K562 (cell line): Measurements from ENCODE around the gene HKDC1. TPM values are rescaled to one million over a fixed set of nuclear protein-coding genes. Genes with fewer than 3 reads are reported as not detected.

ENCODE experiments used
- CBX1 ChIP-seq: sonication (generic); IDR thresholded peaks from 2 replicates; pipeline ENCODE4 v1.6.1; 2016; ENCODE audit warnings: antibody characterized with exemption, low read depth, mild to moderate bottlenecking
- CBX3 ChIP-seq, 2 experiments: IDR thresholded peaks; 1 replicate in 1 of 2; 2 replicates in 1 of 2; pipeline ENCODE4 v1.6.1; 2012; ENCODE audit warnings: inconsistent platforms in 2 of 2, low read length in 2 of 2, borderline replicate concordance in 1 of 2, control low read depth in 1 of 2
- FOXK1 ChIP-seq: sonication (generic); formaldehyde crosslinking; IDR thresholded peaks from 2 replicates; pipeline ENCODE4 v1.8.0; 2022; ENCODE audit warnings: missing genetic modification reagents, mild to moderate bottlenecking, borderline replicate concordance
- FOXM1 ChIP-seq, 2 experiments: fragments of 450-650 bp in 1 of 2; sonication (generic) in 1 of 2; formaldehyde crosslinking in 1 of 2; IDR thresholded peaks; 2 replicates each; pipeline versions ENCODE4 v1.6.1 to v1.9.0; 2017 to 2022; ENCODE audit warnings: low read depth in 2 of 2, mild to moderate bottlenecking in 2 of 2, missing genetic modification reagents in 1 of 2, moderate library complexity in 1 of 2
- GABPA ChIP-seq: fragments of 200-800 bp; sonication (Bioruptor generic); conservative IDR thresholded peaks from 2 replicates; pipeline ENCODE4 v1.6.1; 2016; ENCODE audit warnings: low read depth, missing genetic modification characterization, missing compliant biosample characterization
- HCFC1 ChIP-seq: IDR thresholded peaks from 2 replicates; pipeline ENCODE4 v1.6.1; 2012; ENCODE audit warnings: low read depth, low read length, improper control_type of control experiment
- LARP7 ChIP-seq: fragments of 450-650 bp; IDR thresholded peaks from 2 replicates; pipeline ENCODE4 v1.6.1; 2016
- PCBP1 ChIP-seq: fragments of 200-400 bp; formaldehyde crosslinking; IDR thresholded peaks from 2 replicates; pipeline ENCODE4 v1.6.1; 2018; ENCODE audit warnings: mild to moderate bottlenecking, low read depth, low read length; ENCODE audit not compliant: poor library complexity, severe bottlenecking
- PHF21A ChIP-seq: fragments of 450-650 bp; IDR thresholded peaks from 2 replicates; pipeline ENCODE4 v1.6.1; 2017; ENCODE audit warnings: low read depth, borderline replicate concordance
- PHTF2 ChIP-seq: fragments of 250-450 bp; sonication (Bioruptor Pico); IDR thresholded peaks from 2 replicates; pipeline ENCODE4 v1.5.0; 2021; ENCODE audit warnings: mild to moderate bottlenecking
- PRPF4 ChIP-seq: fragments of 200-400 bp; formaldehyde crosslinking; IDR thresholded peaks from one replicate; pipeline ENCODE4 v1.6.1; 2017; ENCODE audit warnings: low read length, low read depth, mild to moderate bottlenecking; ENCODE audit not compliant: insufficient read depth, poor library complexity, severe bottlenecking
- RBM17 ChIP-seq: fragments of 200-400 bp; formaldehyde crosslinking; IDR thresholded peaks from 2 replicates; pipeline ENCODE4 v1.6.1; 2017; ENCODE audit warnings: low read depth, mild to moderate bottlenecking, low read length, borderline replicate concordance
- RCOR1 ChIP-seq, 2 experiments: IDR thresholded peaks; 2 replicates each; pipeline ENCODE4 v1.6.1; 2012; ENCODE audit warnings: low read depth in 2 of 2, low read length in 2 of 2, borderline replicate concordance in 1 of 2, improper control_type of control experiment in 1 of 2
- SIN3B ChIP-seq: fragments of 450-650 bp; IDR thresholded peaks from 2 replicates; pipeline ENCODE4 v1.6.1; 2017; ENCODE audit warnings: low read depth, mild to moderate bottlenecking, moderate library complexity
- SOX6 ChIP-seq: fragments of 450-650 bp; IDR thresholded peaks from 2 replicates; pipeline ENCODE4 v1.6.1; 2014; ENCODE audit warnings: mild to moderate bottlenecking
- SP1 ChIP-seq: sonication (generic); formaldehyde crosslinking; IDR thresholded peaks from 2 replicates; pipeline ENCODE4 v1.8.1; 2022; ENCODE audit warnings: mild to moderate bottlenecking, missing genetic modification reagents
- TBP ChIP-seq: optimal IDR thresholded peaks from 2 replicates; pipeline ENCODE3; 2011; ENCODE audit warnings: low read depth, low read length, improper control_type of control experiment
- ZEB2 ChIP-seq: fragments of 450-650 bp; IDR thresholded peaks from 2 replicates; pipeline ENCODE4 v1.6.1; 2016
- ZNF133 ChIP-seq: fragments of 250-450 bp; sonication (Bioruptor Pico); IDR thresholded peaks from 2 replicates; pipeline ENCODE4 v1.4.0; 2020; ENCODE audit warnings: mild to moderate bottlenecking
- ZNF253 ChIP-seq: fragments of 250-450 bp; sonication (Bioruptor Pico); conservative IDR thresholded peaks from 2 replicates; pipeline ENCODE4 v1.6.1; 2021; ENCODE audit warnings: mild to moderate bottlenecking
- ZNF354B ChIP-seq: fragments of 250-450 bp; sonication (Bioruptor Pico); IDR thresholded peaks from 2 replicates; pipeline ENCODE4 v1.4.0; 2020
- ZNF444 ChIP-seq: fragments of 250-450 bp; sonication (Bioruptor Pico); IDR thresholded peaks from 2 replicates; pipeline ENCODE4 v1.4.0; 2020; ENCODE audit warnings: mild to moderate bottlenecking, moderate library complexity
- ZNF644 ChIP-seq: fragments of 200-800 bp; sonication (Bioruptor generic); IDR thresholded peaks from 2 replicates; pipeline ENCODE4 v1.6.1; 2016; ENCODE audit warnings: low read depth, missing genetic modification characterization, missing compliant biosample characterization
- polyA plus RNA-seq, 8 experiments: library from polyadenylated mRNA; depleted of rRNA in 4 of 8; stranded (reverse) in 5 of 8; unstranded in 3 of 8; fragments of >200 nt; fragmentation: Nextera tagmentation in 2 of 8; fragmentation: Illumina TruSeq in 1 of 8; extraction: Ambion mirVana in 2 of 8; extraction: Trizol in 1 of 8; gene quantifications; 2 replicates each; pipeline versions ENCODE4 v1.2.1 to v1.2.3, GENCODE V29; 2011 to 2014; ENCODE audit warnings: inconsistent platforms in 1 of 8, missing spikeins in 1 of 8
- total RNA-seq, 7 experiments: library from RNA; depleted of rRNA in 6 of 7; stranded (reverse); fragments of >200 nt in 6 of 7; fragmentation: Illumina TruSeq in 2 of 7; extraction: Trizol in 2 of 7; gene quantifications; 2 replicates each; pipeline versions ENCODE4 v1.2.1 to v1.2.3, GENCODE V29; 2011 to 2021; ENCODE audit warnings: low replicate concordance in 1 of 7
- TF ChIP-seq, protein P1 (sequence below): fragments of 250-450 bp; sonication (Bioruptor Pico); IDR thresholded peaks from 2 replicates; pipeline ENCODE4 v1.8.0; 2021; ENCODE audit warnings: borderline replicate concordance, mild to moderate bottlenecking, moderate library complexity; ENCODE audit not compliant: poor library complexity, severe bottlenecking
- TF ChIP-seq, protein P2 (sequence below): sonication (generic); IDR thresholded peaks from 2 replicates; pipeline ENCODE4 v1.6.1; 2016
- TF ChIP-seq, protein P3 (sequence below): fragments of 450-650 bp; IDR thresholded peaks from 2 replicates; pipeline ENCODE4 v1.6.1; 2016
- TF ChIP-seq, protein P4 (sequence below): sonication (generic); formaldehyde crosslinking; IDR thresholded peaks from 2 replicates; pipeline ENCODE4 v1.8.0; 2022; ENCODE audit warnings: mild to moderate bottlenecking, missing genetic modification reagents

The HKDC1 gene
- total and polyA plus RNA-seq, 9 of the 15 experiments (the other 6 are each of a cell fraction or from before 2014, with no cell fraction given) = 0.04 to 0.22 (median 0.11) TPM; not detected in 5

DNA sequence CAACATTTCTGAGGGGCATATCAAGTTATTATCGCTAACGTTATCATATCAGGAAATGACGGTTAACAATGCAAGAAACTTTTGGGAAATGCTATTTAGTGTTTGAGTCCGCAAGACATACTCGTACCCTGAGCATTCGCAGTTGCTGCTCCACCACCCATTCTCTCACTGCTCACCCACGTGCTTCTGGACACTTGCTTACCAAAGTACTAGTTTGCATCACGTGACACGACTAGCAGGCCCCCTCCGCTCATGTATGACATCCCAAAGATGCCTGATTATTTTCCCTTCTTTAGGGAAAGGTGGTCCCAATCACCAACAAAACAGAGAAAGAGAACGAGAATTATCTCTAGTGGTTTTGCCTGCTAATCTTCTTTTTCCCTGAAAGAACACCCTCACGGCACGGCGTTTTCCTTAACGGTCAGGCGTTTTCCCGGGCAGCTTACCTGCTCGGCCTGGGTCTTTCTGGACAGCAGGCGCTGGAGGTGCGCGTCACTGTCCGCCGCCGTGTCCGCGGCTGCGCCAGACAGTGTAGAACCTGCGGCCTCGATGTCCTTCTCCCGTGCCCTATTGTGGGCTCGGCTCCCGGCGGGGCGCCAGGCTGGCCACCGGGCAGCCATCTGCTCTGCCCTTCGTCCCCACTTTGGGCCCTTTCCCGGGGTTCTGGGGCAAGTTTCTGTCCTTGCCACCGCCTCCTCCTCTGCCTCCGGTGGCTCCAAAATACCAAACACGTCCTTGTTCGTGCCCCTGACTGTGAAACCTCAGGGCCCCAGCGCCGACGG is 40.2 kb upstream of the HKDC1 start, which contains the start of gene SUPV3L1 (continued):
- TF ChIP-seq, protein P1, sequence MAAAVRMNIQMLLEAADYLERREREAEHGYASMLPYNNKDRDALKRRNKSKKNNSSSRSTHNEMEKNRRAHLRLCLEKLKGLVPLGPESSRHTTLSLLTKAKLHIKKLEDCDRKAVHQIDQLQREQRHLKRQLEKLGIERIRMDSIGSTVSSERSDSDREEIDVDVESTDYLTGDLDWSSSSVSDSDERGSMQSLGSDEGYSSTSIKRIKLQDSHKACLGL = peak; percentile 99
- TF ChIP-seq ZNF444 (CRISPR knock-in tag) = no peak
- peak; percentile 95 for TF ChIP-seq ZNF644 (tag)
- no peak for TF ChIP-seq ZNF253 (CRISPR knock-in tag)
- no peak; the same call in 1 of the 2 replicates for TF ChIP-seq GABPA (tag)
- peak in 1 of 2 experiments; percentile 3; a peak in 1 of 4 replicates for TF ChIP-seq RCOR1 (IDR thresholded peaks at IDR 0.05; ENCODE audit: borderline replicate concordance in 1 of 2, low read depth in 2 of 2, low read length in 2 of 2)
- peak in 1 of 2 experiments; percentile 72; a peak in 1 of 3 replicates for TF ChIP-seq CBX3 (IDR thresholded peaks at IDR 0.05; ENCODE audit: borderline replicate concordance in 1 of 2, low read length in 2 of 2)
- TF ChIP-seq FOXK1 (CRISPR knock-in tag) = peak; percentile 66; the same call in 1 of the 2 replicates
- TF ChIP-seq, protein P2, sequence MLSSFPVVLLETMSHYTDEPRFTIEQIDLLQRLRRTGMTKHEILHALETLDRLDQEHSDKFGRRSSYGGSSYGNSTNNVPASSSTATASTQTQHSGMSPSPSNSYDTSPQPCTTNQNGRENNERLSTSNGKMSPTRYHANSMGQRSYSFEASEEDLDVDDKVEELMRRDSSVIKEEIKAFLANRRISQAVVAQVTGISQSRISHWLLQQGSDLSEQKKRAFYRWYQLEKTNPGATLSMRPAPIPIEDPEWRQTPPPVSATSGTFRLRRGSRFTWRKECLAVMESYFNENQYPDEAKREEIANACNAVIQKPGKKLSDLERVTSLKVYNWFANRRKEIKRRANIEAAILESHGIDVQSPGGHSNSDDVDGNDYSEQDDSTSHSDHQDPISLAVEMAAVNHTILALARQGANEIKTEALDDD = peak; percentile 94
- TF ChIP-seq LARP7 = no peak
- no peak for TF ChIP-seq PRPF4
- TF ChIP-seq SIN3B = peak; percentile 99
- TF ChIP-seq SOX6 = peak; percentile 45
- TF ChIP-seq PCBP1 = no peak
- no peak for TF ChIP-seq RBM17
- TF ChIP-seq, protein P3, sequence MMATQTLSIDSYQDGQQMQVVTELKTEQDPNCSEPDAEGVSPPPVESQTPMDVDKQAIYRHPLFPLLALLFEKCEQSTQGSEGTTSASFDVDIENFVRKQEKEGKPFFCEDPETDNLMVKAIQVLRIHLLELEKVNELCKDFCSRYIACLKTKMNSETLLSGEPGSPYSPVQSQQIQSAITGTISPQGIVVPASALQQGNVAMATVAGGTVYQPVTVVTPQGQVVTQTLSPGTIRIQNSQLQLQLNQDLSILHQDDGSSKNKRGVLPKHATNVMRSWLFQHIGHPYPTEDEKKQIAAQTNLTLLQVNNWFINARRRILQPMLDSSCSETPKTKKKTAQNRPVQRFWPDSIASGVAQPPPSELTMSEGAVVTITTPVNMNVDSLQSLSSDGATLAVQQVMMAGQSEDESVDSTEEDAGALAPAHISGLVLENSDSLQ = peak; percentile 69
- peak; percentile 86; the same call in 1 of the 2 replicates for TF ChIP-seq CBX1
- TF ChIP-seq TBP = peak; percentile 94
- no peak for TF ChIP-seq ZNF133 (CRISPR knock-in tag)
- no peak for TF ChIP-seq PHTF2 (CRISPR knock-in tag)
- peak; percentile 93 for TF ChIP-seq SP1 (CRISPR knock-in tag)
- TF ChIP-seq HCFC1 = peak; percentile 91
- TF ChIP-seq, protein P4, sequence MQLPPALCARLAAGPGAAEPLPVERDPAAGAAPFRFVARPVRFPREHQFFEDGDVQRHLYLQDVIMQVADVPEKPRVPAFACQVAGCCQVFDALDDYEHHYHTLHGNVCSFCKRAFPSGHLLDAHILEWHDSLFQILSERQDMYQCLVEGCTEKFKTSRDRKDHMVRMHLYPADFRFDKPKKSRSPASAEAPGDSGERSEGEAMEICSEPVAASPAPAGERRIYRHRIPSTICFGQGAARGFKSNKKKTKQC (CRISPR knock-in tag) = no peak
- peak; percentile 76 for TF ChIP-seq FOXM1 (IDR thresholded peaks at IDR 0.05; ENCODE audit: low read depth)
- TF ChIP-seq FOXM1 (CRISPR knock-in tag; IDR thresholded peaks at IDR 0.05; ENCODE audit: low read depth) = peak; percentile 48; the same call in 1 of the 2 replicates
- TF ChIP-seq ZNF354B (CRISPR knock-in tag) = peak; percentile 57
- TF ChIP-seq ZEB2 = no peak
- 0 out of 2 replicates have a peak, but pooled peaks have one; percentile 29 for TF ChIP-seq PHF21A
